Measurements from ENCODE around the gene CTTNBP2NL.

GRCh38 chr1:112358798-112359408 is 37.1 kb upstream of the CTTNBP2NL start:
- no peak for TF ChIP-seq POLR2AphosphoS5 (IDR thresholded peaks at IDR 0.05; ENCODE audit: low read depth, low read length)
- TF ChIP-seq POLR2A (IDR thresholded peaks at IDR 0.05; ENCODE audit: low read depth, low read length): no peak

All from GM12892 (cell line).